NCI-H2107 treated with DMSO at 0.1 percent for 48 hours (cell line): ENCODE measurements around the gene TMEM59.
A peak's percentile ranks its signal among the peaks of the same experiment; 100 is the strongest.

ENCODE experiments used
- DNase-seq: peaks from one replicate; lab custom pipeline; 2025; ENCODE audit not compliant: unreplicated experiment; lab: John Stamatoyannopoulos, UW

Gene TMEM59

DNA sequence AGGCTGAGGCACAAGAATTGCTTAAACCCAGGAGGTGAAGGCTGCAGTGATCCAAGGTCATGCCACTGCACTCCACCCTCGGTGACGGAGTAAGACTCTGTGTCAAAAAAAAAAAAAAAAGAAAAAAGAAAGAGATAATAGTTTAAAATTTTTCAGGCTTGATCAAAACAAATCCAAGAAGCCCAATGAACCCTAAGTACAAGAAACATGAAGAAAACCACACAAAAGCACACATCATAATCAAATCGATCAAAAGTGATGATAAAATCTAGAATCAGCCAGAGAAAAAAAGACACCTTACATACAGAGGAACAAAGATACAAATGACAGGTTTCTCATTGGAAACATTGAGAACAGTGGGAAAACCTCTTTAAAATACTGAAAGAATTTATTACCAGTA, 66.5 kb downstream of the TMEM59 start:
- DNase-seq = no peak

- DNase-seq = no peak
These were observed 68.3 kb downstream of the TMEM59 start for GRCh38 chr1:53984726-53985125.

DNA sequence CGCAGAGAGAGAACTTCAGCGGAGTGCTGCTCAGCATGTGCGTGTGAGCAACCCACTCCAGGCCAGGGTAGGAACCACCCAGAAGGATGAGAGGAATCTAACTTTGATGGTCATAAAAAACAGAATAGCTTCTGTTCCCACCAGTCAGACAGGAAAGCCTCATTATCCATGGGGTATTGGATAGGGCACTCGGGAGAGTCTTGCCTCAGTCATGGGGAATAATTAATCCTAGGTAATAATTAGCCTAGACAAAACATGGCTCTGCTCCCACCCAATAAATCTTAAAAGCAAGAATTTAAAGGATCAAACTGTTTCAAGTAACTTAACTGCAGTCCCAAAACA, 70.3 kb downstream of the TMEM59 start:
- DNase-seq = no peak

- DNase-seq = peak; percentile 23
These were observed 70.8 kb downstream of the TMEM59 start for GRCh38 chr1:53982034-53982762.

GRCh38 chr1:53981220-53981619, 71.8 kb downstream of the TMEM59 start:
- DNase-seq = no peak

DNA sequence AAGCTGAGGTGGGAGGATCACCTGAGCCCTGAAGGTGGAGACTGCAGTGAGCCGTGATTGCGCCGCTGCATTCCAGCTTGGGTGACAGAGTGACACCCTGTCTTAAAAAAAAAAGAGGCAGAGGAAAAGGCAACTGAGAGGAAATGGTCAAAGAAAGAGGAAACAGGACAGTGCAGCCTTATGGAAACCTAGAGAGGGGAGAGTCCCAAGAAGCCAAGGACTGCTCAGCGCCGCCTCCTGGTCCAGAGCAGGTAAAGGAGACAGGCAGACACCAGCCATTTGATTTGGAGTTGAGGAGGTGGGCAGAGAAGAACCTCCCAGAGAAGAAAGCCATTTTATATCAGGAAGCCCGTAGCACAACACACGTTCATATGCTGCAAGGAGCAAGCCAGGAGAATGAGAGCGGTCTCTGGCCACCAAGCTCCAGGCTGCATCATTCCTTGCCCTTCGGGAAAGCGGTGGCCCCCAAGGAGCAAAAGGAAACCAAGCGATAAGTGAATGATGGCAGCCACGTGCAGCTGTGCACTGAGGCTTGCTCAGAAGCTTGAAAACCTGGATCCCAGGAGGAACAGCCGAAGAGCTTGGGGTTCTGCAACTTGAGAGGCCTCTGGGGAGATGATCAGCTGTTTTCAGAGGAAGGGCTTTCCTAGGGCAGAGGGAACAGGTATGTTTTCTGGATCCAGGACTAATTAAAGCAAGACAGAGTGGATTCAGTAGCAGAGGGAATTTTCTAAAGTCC, 73.1 kb downstream of the TMEM59 start:
- peak; percentile 59 for DNase-seq
